ENCODE data around the gene PIK3CD. TPM values are rescaled to one million over a fixed set of nuclear protein-coding genes. Genes with fewer than 3 reads are reported as not detected.

The PIK3CD gene
- polyA plus RNA-seq, 1 of the 3 experiments (the other 2 are of a cell fraction) = 6.0 TPM

GRCh38 chr1:9726406-9726805 lies 74.9 kb downstream of the PIK3CD start:
- H3K9me3 ChIP-seq = no peaks in the 10 kb centered on the region
- H3K9ac ChIP-seq = no peak overlapping the region
- no peak for DNase-seq
- no peaks in the 10 kb centered on the region for H3K79me2 ChIP-seq (ENCODE audit: insufficient read depth)
- no peak overlapping the region for H2AFZ ChIP-seq (ENCODE audit: low read depth)
- H3K27ac ChIP-seq (ENCODE audit: low read depth in 2 of 2, low read length in 1 of 2) = no peak overlapping the region
- H3K4me1 ChIP-seq (ENCODE audit: control insufficient read depth in 1 of 2, insufficient read depth in 2 of 2, low read depth in 1 of 2, low read length in 1 of 2) = no peaks in the 10 kb centered on the region; a peak in 1 of 4 replicates
- no peaks in the 10 kb centered on the region for H3K27me3 ChIP-seq (ENCODE audit: insufficient read depth)
- H3K9me2 ChIP-seq = no peaks in the 10 kb centered on the region
- no peaks in the 10 kb centered on the region for H3F3A ChIP-seq (replicated peaks; ENCODE audit: insufficient read depth)
- no peaks in the 10 kb centered on the region for H4K20me1 ChIP-seq (ENCODE audit: insufficient read depth)
- TF ChIP-seq SIN3A (IDR thresholded peaks at IDR 0.05; ENCODE audit: borderline replicate concordance, low read depth, low read length) (no peak), RFX5 (IDR thresholded peaks at IDR 0.05; ENCODE audit: low read length) (no peak), GATA2 (CRISPR knock-in tag; IDR thresholded peaks at IDR 0.05) (no peak), PBX3 (IDR thresholded peaks at IDR 0.05) (no peak), TCF12 (IDR thresholded peaks at IDR 0.05) (no peak), FOXJ3 (CRISPR knock-in tag; IDR thresholded peaks at IDR 0.05) (no peak), ZBTB33 (IDR thresholded peaks at IDR 0.05; ENCODE audit: borderline replicate concordance, low read depth) (no peak), NFIC (IDR thresholded peaks at IDR 0.05; ENCODE audit: borderline replicate concordance) (no peak), MAX (IDR thresholded peaks at IDR 0.05; ENCODE audit: low read depth) (no peak), USF1 (IDR thresholded peaks at IDR 0.05; ENCODE audit: borderline replicate concordance, low read depth) (no peak), SMC3 (IDR thresholded peaks at IDR 0.05; ENCODE audit: low read depth, low read length) (no peak), USF2 (IDR thresholded peaks at IDR 0.05; ENCODE audit: borderline replicate concordance, low read depth, low read length) (no peak), IRF3 (IDR thresholded peaks at IDR 0.05; ENCODE audit: low read depth, low read length) (no peak), EP300 (IDR thresholded peaks at IDR 0.05; ENCODE audit: borderline replicate concordance in 1 of 2, low read depth in 1 of 2, low read length in 1 of 2) (no peak), FOSL2 (IDR thresholded peaks at IDR 0.05; ENCODE audit: borderline replicate concordance, low read depth) (no peak), CHD2 (IDR thresholded peaks at IDR 0.05; ENCODE audit: low read length, partially characterized antibody) (no peak), REST (IDR thresholded peaks at IDR 0.05; ENCODE audit: low read depth, low read length) (no peak), NRF1 (IDR thresholded peaks at IDR 0.05; ENCODE audit: low read depth, low read length) (no peak), YY1 (IDR thresholded peaks at IDR 0.05; ENCODE audit: low read depth) (no peak)
- WGBS (ENCODE audit: low lambda C conversion rate) = 97% methylated on average over 6 of the region's 6 CpGs
- H3K4me2 ChIP-seq = no peak overlapping the region
- POLR2A ChIA-PET = no interaction called here
- CTCF ChIA-PET = interaction anchor here (0.7 to 3.0 kb wide), 6 partner anchors 9 to 1751 kb away, joined by 3 to 9 read pairs (median 4); no protein-coding TSS in a partner anchor
- peaks cover 6 to 39% of the 10 kb centered on the region in 2 experiments for H3K36me3 ChIP-seq (replicated peaks in 1 of 2; ENCODE audit: control insufficient read depth in 1 of 2, insufficient read depth in 2 of 2, low read length in 1 of 2)
- no peak overlapping the region for H3K4me3 ChIP-seq (ENCODE audit: low read depth in 2 of 2, low read length in 1 of 2)

Data from SK-N-SH (cell line).